Measurements from ENCODE around the gene SPATS1.
"Not testable (repeated sequence)": the region's sequence is repeated elsewhere in the genome, so short reads cannot be mapped to it uniquely, and the experiment has no call there.

- not testable (repeated sequence) for TF ChIP-seq CTCF (conservative IDR thresholded peaks at IDR 0.05; ENCODE audit: low read depth, low read length); ELK1 (IDR thresholded peaks at IDR 0.05; ENCODE audit: borderline replicate concordance, low read depth, low read length); POLR2A (IDR thresholded peaks at IDR 0.05; ENCODE audit: low read depth, low read length); RFX5 (IDR thresholded peaks at IDR 0.05; ENCODE audit: low read depth, low read length); CEBPB (IDR thresholded peaks at IDR 0.05; ENCODE audit: low read depth, low read length)
Measured at GRCh38 chr6:44328203-44328602, 14.2 kb upstream of the SPATS1 start.
